ENCODE data around the gene PTPRN2. TPM values are rescaled to one million over a fixed set of nuclear protein-coding genes. Genes with fewer than 3 reads are reported as not detected.

The PTPRN2 gene
- total and polyA plus RNA-seq, 2 of the 8 experiments (the other 6 are each of a cell fraction or from before 2014, with no cell fraction given) = 2.6 to 4.5 TPM

- no peaks in the 10 kb centered on the region for H3K36me3 ChIP-seq (ENCODE audit: control insufficient read depth in 2 of 4, insufficient read depth in 4 of 4, low read length in 3 of 4)
- no peaks in the 10 kb centered on the region for H3K79me2 ChIP-seq (ENCODE audit: control insufficient read depth in 1 of 2, insufficient read depth in 2 of 2, low read length in 2 of 2)
- H3K18ac ChIP-seq (ENCODE audit: extremely low read depth, low read length) = no peak overlapping the region
- H3K23ac ChIP-seq (ENCODE audit: insufficient read length) = no peak overlapping the region
- H3K27me3 ChIP-seq (replicated peaks in 1 of 4; ENCODE audit: control insufficient read depth in 3 of 4, extremely low read depth in 1 of 4, insufficient read depth in 3 of 4, low read length in 3 of 4) = no peaks in the 10 kb centered on the region; a peak in 3 of 7 replicates
- H2BK120ac ChIP-seq (replicated peaks; ENCODE audit: low read depth, low read length) = no peak overlapping the region
- no peak overlapping the region for H4K91ac ChIP-seq (replicated peaks; ENCODE audit: insufficient read length, low read length)
- H2AFZ ChIP-seq (ENCODE audit: low read length) = no peak overlapping the region
- no peak overlapping the region for H3K4me2 ChIP-seq (ENCODE audit: insufficient read depth in 1 of 2, low read depth in 2 of 2, low read length in 2 of 2)
- no peak overlapping the region for H3K9ac ChIP-seq (replicated peaks in 1 of 4; ENCODE audit: extremely low read depth in 1 of 4, low read depth in 3 of 4, low read length in 3 of 4)
- no peak overlapping the region for H3K14ac ChIP-seq (ENCODE audit: insufficient read length)
- no peak overlapping the region for H2BK12ac ChIP-seq (ENCODE audit: low read depth, low read length)
- H3K27ac ChIP-seq (ENCODE audit: low read depth, low read length) = no peak overlapping the region
- no peaks in the 10 kb centered on the region for H3K79me1 ChIP-seq (ENCODE audit: low read depth, low read length)
- no peak overlapping the region for H2AK5ac ChIP-seq (ENCODE audit: low read depth, low read length)
- no peaks in the 10 kb centered on the region for H4K20me1 ChIP-seq (replicated peaks in 1 of 2; ENCODE audit: control insufficient read depth in 1 of 2, insufficient read depth in 2 of 2, low read length in 2 of 2)
- H3K4me1 ChIP-seq (replicated peaks in 1 of 4; ENCODE audit: control insufficient read depth in 3 of 4, insufficient read depth in 4 of 4, low read length in 3 of 4) = no peaks in the 10 kb centered on the region
- no peak for DNase-seq (ENCODE audit: low read depth in 1 of 2, low spot score in 2 of 2)
- no peak overlapping the region for H4K5ac ChIP-seq (ENCODE audit: insufficient read length, low read depth, low read length)
- H3K4me3 ChIP-seq (ENCODE audit: extremely low read depth in 1 of 4, insufficient read depth in 2 of 4, low read depth in 3 of 4, low read length in 4 of 4) = no peak overlapping the region
- no peaks in the 10 kb centered on the region for H3K23me2 ChIP-seq (ENCODE audit: low read depth, low read length)
- H3K4ac ChIP-seq (replicated peaks; ENCODE audit: insufficient read length, low read depth, low read length) = no peak overlapping the region
- 86% methylated on average over 18 of the region's 21 CpGs; no CpG with 5 or more reads in 1 of the 2 experiments for WGBS, 2 experiments (ENCODE audit: extremely low coverage in 1 of 2, insufficient coverage in 1 of 2, insufficient read length in 1 of 2, insufficient replicate concordance in 2 of 2, low coverage in 1 of 2, low lambda C conversion rate in 2 of 2, missing lambda C conversion rate in 1 of 2)
- no peak overlapping the region for H4K8ac ChIP-seq (ENCODE audit: extremely low read depth, insufficient read depth, low read length)
- no peak overlapping the region for H2BK15ac ChIP-seq (ENCODE audit: low read length)
- no peak for FAIRE-seq
- POLR2A ChIA-PET (ENCODE audit: partially characterized antibody) = no interaction called here
- CTCF ChIA-PET (ENCODE audit: partially characterized antibody) = interaction anchor here (0.7 kb wide), 1 partner anchor 20 kb away, joined by 3 read pairs; no protein-coding TSS in a partner anchor
- no peak overlapping the region for H2BK20ac ChIP-seq (ENCODE audit: low read length)
- H2BK5ac ChIP-seq (ENCODE audit: low read depth, low read length) = no peak overlapping the region
- H3K9me3 ChIP-seq (ENCODE audit: insufficient read depth in 2 of 2, low read depth in 1 of 2, low read length in 1 of 2) = no peaks in the 10 kb centered on the region; a peak in 1 of 4 replicates
- H3K56ac ChIP-seq (replicated peaks; ENCODE audit: insufficient read length, low read depth, low read length) = no peak overlapping the region
- TF ChIP-seq GABPA (IDR thresholded peaks at IDR 0.05; ENCODE audit: borderline replicate concordance, insufficient read depth, low read length) (no peak), POLR2A (IDR thresholded peaks at IDR 0.05; ENCODE audit: control extremely low read depth in 1 of 2, low read depth in 2 of 2, low read length in 2 of 2) (no peak), E2F6 (IDR thresholded peaks at IDR 0.05) (no peak), BCL11A (IDR thresholded peaks at IDR 0.05; ENCODE audit: low read depth in 2 of 2, low read length in 2 of 2) (no peak), SP4 (IDR thresholded peaks at IDR 0.05; ENCODE audit: low read length) (no peak), HDAC2 (IDR thresholded peaks at IDR 0.05; ENCODE audit: borderline replicate concordance in 1 of 2, low read depth in 2 of 2, low read length in 2 of 2) (no peak), MAFK (IDR thresholded peaks at IDR 0.05; ENCODE audit: low read depth, low read length) (no peak), SAP30 (IDR thresholded peaks at IDR 0.05; ENCODE audit: insufficient read depth, insufficient replicate concordance, low read length) (no peak), ATF2 (IDR thresholded peaks at IDR 0.05; ENCODE audit: low read length) (no peak), SIX5 (IDR thresholded peaks at IDR 0.05; ENCODE audit: low read depth, low read length) (no peak), RXRA (IDR thresholded peaks at IDR 0.05; ENCODE audit: insufficient read depth, low read depth, low read length) (no peak)
Measured at GRCh38 chr7:157616931-157617330, 970.7 kb downstream of the PTPRN2 start.

Data from H1 (cell line).